Suprapubic skin (tissue), 4 donors: Measurements from ENCODE around the gene KDM2B.

Source experiments
- EP300 ChIP-seq: sonication (generic); formaldehyde crosslinking; IDR thresholded peaks from one replicate; pipeline ENCODE4 v1.6.1; 2017; ENCODE audit warnings: antibody characterized with exemption
- POLR2A ChIP-seq, 2 donors: fragments of 450-650 bp; IDR thresholded peaks; one replicate each; pipeline ENCODE4 v1.6.1; 2017; ENCODE audit warnings: antibody characterized with exemption in 2 of 2, mild to moderate bottlenecking in 2 of 2, moderate library complexity in 2 of 2
- POLR2AphosphoS5 ChIP-seq, 3 donors: sonication (generic); formaldehyde crosslinking; IDR thresholded peaks; one replicate each; pipeline ENCODE4 v1.6.1; 2017; ENCODE audit warnings: antibody characterized with exemption in 3 of 3
- TF ChIP-seq, protein P1 (sequence below), 2 donors: fragments of 200-600 bp in 1 of 2; fragments of 450-650 bp in 1 of 2; sonication (generic) in 1 of 2; IDR thresholded peaks; one replicate each; pipeline ENCODE4 v1.5.1; 2016 to 2019; ENCODE audit warnings: antibody characterized with exemption in 2 of 2, mild to moderate bottlenecking in 1 of 2, moderate library complexity in 1 of 2

- TF ChIP-seq, protein P1, sequence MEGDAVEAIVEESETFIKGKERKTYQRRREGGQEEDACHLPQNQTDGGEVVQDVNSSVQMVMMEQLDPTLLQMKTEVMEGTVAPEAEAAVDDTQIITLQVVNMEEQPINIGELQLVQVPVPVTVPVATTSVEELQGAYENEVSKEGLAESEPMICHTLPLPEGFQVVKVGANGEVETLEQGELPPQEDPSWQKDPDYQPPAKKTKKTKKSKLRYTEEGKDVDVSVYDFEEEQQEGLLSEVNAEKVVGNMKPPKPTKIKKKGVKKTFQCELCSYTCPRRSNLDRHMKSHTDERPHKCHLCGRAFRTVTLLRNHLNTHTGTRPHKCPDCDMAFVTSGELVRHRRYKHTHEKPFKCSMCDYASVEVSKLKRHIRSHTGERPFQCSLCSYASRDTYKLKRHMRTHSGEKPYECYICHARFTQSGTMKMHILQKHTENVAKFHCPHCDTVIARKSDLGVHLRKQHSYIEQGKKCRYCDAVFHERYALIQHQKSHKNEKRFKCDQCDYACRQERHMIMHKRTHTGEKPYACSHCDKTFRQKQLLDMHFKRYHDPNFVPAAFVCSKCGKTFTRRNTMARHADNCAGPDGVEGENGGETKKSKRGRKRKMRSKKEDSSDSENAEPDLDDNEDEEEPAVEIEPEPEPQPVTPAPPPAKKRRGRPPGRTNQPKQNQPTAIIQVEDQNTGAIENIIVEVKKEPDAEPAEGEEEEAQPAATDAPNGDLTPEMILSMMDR (IDR thresholded peaks at IDR 0.05) = no peak
- no peak for TF ChIP-seq EP300
- TF ChIP-seq POLR2A (IDR thresholded peaks at IDR 0.05) = no peak
- no peak for TF ChIP-seq POLR2AphosphoS5 (IDR thresholded peaks at IDR 0.05)
These were observed 22.8 kb upstream of the KDM2B start for GRCh38 chr12:121603581-121603980.
